GM18868 (cell line): Measurements from ENCODE around the gene HSPA12A.
A peak's percentile ranks its signal among the peaks of the same experiment; 100 is the strongest.

Experiments used
- ATAC-seq: cut with Tn5 transposase; IDR thresholded peaks from one replicate; pipeline ENCODE4 v1.9.1; 2021; ENCODE audit warnings: mild to moderate bottlenecking, moderate library complexity; ENCODE audit not compliant: unreplicated experiment

The HSPA12A gene

GRCh38 chr10:116742367-116743265, at the start of gene HSPA12A:
HSPA12A (minus strand) TSS chr10:116742566; CDS start chr10:116742469, 97 bp downstream.
- ATAC-seq, result peak; percentile 94

- ATAC-seq, result no peak
Observed at GRCh38 chr10:116791241-116791640, 48.9 kb upstream of the HSPA12A start.

- ATAC-seq, result peak; percentile 89
Observed at GRCh38 chr10:116787893-116788665, 45.7 kb upstream of the HSPA12A start.

GRCh38 chr10:116787053-116787659, 44.8 kb upstream of the HSPA12A start:
- ATAC-seq, result no peak

GRCh38 chr10:116785867-116786266, 43.5 kb upstream of the HSPA12A start:
- no peak for ATAC-seq

- no peak for ATAC-seq
Observed at GRCh38 chr10:116785282-116785681, 42.9 kb upstream of the HSPA12A start.

GRCh38 chr10:116784651-116785050, 42.3 kb upstream of the HSPA12A start:
- no peak for ATAC-seq

GRCh38 chr10:116784035-116784434, 41.7 kb upstream of the HSPA12A start:
- no peak for ATAC-seq

GRCh38 chr10:116783011-116783655, 40.8 kb upstream of the HSPA12A start:
- no peak for ATAC-seq

- no peak for ATAC-seq
Observed at GRCh38 chr10:116781370-116781884, 39.1 kb upstream of the HSPA12A start.

- no peak for ATAC-seq
Observed at GRCh38 chr10:116780691-116781205, 38.4 kb upstream of the HSPA12A start.

GRCh38 chr10:116779076-116779687, 36.8 kb upstream of the HSPA12A start:
- ATAC-seq, result no peak

GRCh38 chr10:116777006-116777405, 34.6 kb upstream of the HSPA12A start:
- ATAC-seq, result no peak

- no peak for ATAC-seq
Observed at GRCh38 chr10:116775488-116776400, 33.4 kb upstream of the HSPA12A start.

- ATAC-seq, result no peak
Observed at GRCh38 chr10:116774728-116775151, 32.4 kb upstream of the HSPA12A start.

GRCh38 chr10:116772909-116773705, 30.7 kb upstream of the HSPA12A start:
- no peak for ATAC-seq

GRCh38 chr10:116771959-116772585, 29.7 kb upstream of the HSPA12A start:
- no peak for ATAC-seq
